K562 (cell line): Measurements from ENCODE around the gene ALDH8A1. TPM values are rescaled to one million over a fixed set of nuclear protein-coding genes. Genes with fewer than 3 reads are reported as not detected.
A peak's percentile ranks its signal among the peaks of the same experiment; 100 is the strongest.

Experiments
- ATAC-seq: fragments of 200-7000 bp; cut with Tn5 transposase; 3 replicates; pipeline ENCODE4 v1.9.1; 2020; ENCODE audit warnings: moderate library complexity
- BruUV-seq: library from RNA; stranded (reverse); fragments of 400-500 nt; replicated peaks from 2 replicates; lab custom pipeline; 2021; lab: Mats Ljungman, UMichigan
- CTCF ChIA-PET: fragments of 300-600 bp; formaldehyde crosslinking; extraction: SDS; loops from one replicate; lab custom pipeline; 2021; ENCODE audit warnings: low intra/inter-chr PET ratio; lab: Yijun Ruan, JAX
- POLR2A ChIA-PET: fragments of 300-600, 350-650 bp; sonication (Branson Sonifier 250); formaldehyde crosslinking; extraction: SDS; loops from one replicate; lab custom pipeline; 2021; ENCODE audit warnings: antibody characterized with exemption, inconsistent platforms; lab: Yijun Ruan, JAX
- DNase-seq, 4 experiments: peaks; one replicate each; pipeline versions ENCODE4 v3.0.0 to v3.0.0-alpha.2; 2011 to 2018; ENCODE audit warnings: low spot score in 3 of 4, mixed read lengths in 3 of 4; ENCODE audit errors: extremely low read depth in 1 of 4
- FAIRE-seq: peaks from 2 replicates; lab custom pipeline; 2011; peaks lifted over from hg19 to GRCh38; lab: Jason Lieb, UNC
- H2AFZ ChIP-seq: 2 replicates; pipeline ENCODE4 v1.6.0; 2011; ENCODE audit warnings: low read depth, low read length, control low read depth, inconsistent platforms
- H3K27ac ChIP-seq: fragments of 200-600 bp; 3 replicates; pipeline ENCODE4 v1.8.0; 2011; ENCODE audit warnings: low read depth, mild to moderate bottlenecking, control low read depth, inconsistent platforms, low read length, moderate library complexity, mixed read lengths; ENCODE audit errors: extremely low read depth
- H3K27me3 ChIP-seq, 2 experiments: fragments of 300-600 bp in 1 of 2; 2 replicates in 1 of 2; 3 replicates in 1 of 2; pipeline versions ENCODE4 v1.6.0 to v1.8.0; 2011; ENCODE audit warnings: inconsistent platforms in 2 of 2, low read length in 2 of 2, mild to moderate bottlenecking in 1 of 2, mixed read lengths in 1 of 2, moderate library complexity in 1 of 2; ENCODE audit not compliant: control insufficient read depth in 2 of 2, insufficient read depth in 2 of 2
- H3K36me3 ChIP-seq: fragments of 300-600 bp; 3 replicates; pipeline ENCODE4 v1.8.0; 2011; ENCODE audit warnings: mild to moderate bottlenecking, low read length, inconsistent platforms; ENCODE audit not compliant: control insufficient read depth, insufficient read depth
- H3K4me1 ChIP-seq, 2 experiments: fragments of 200-600 bp in 1 of 2; replicated peaks in 1 of 2; 2 replicates in 1 of 2; 3 replicates in 1 of 2; pipeline versions ENCODE4 v1.5.1 to v1.8.0; 2011; ENCODE audit warnings: inconsistent platforms in 2 of 2, low read length in 2 of 2, mild to moderate bottlenecking in 1 of 2, mixed read lengths in 1 of 2, moderate library complexity in 1 of 2; ENCODE audit not compliant: control insufficient read depth in 2 of 2, insufficient read depth in 2 of 2
- H3K4me2 ChIP-seq: 2 replicates; pipeline ENCODE4 v1.6.1; 2011; ENCODE audit warnings: low read length, control low read depth, inconsistent platforms, mixed read lengths; ENCODE audit not compliant: insufficient read depth
- H3K4me3 ChIP-seq: fragments of 200-600 bp; sonication (generic), shearing (Covaris generic); 2 replicates; pipeline ENCODE4 v1.5.1; 2016; ENCODE audit warnings: control low read depth, inconsistent platforms
- H3K79me2 ChIP-seq: fragments of 200-600 bp; 3 replicates; pipeline ENCODE4 v1.8.0; 2011; ENCODE audit warnings: low read length, inconsistent platforms; ENCODE audit not compliant: control insufficient read depth, insufficient read depth
- H3K9ac ChIP-seq, 2 experiments: 2 replicates each; pipeline versions ENCODE4 v1.6.0 to v1.6.1; 2011; ENCODE audit warnings: low read depth in 2 of 2, low read length in 2 of 2, control low read depth in 1 of 2, inconsistent platforms in 1 of 2, mild to moderate bottlenecking in 1 of 2, mixed read lengths in 1 of 2; ENCODE audit not compliant: insufficient read depth in 1 of 2
- H3K9me1 ChIP-seq: one replicate; pipeline ENCODE4 v1.6.0; 2011; ENCODE audit warnings: inconsistent platforms, mild to moderate bottlenecking, low read length, moderate library complexity; ENCODE audit not compliant: control insufficient read depth, insufficient read depth
- H3K9me3 ChIP-seq: replicated peaks from 2 replicates; pipeline ENCODE4 v1.5.1; 2011; ENCODE audit warnings: low read depth, low read length, inconsistent platforms; ENCODE audit not compliant: control insufficient read depth, insufficient read depth
- H4K20me1 ChIP-seq: replicated peaks from 2 replicates; pipeline ENCODE4 v1.6.1; 2011; ENCODE audit warnings: low read length, inconsistent platforms, mixed read lengths; ENCODE audit not compliant: control insufficient read depth, insufficient read depth
- BHLHE40 ChIP-seq: IDR thresholded peaks from 2 replicates; pipeline ENCODE4 v1.6.1; 2011; ENCODE audit warnings: low read length, improper control_type of control experiment
- C11orf30 ChIP-seq: fragments of 450-650 bp; IDR thresholded peaks from 2 replicates; pipeline ENCODE4 v1.6.1; 2016; ENCODE audit warnings: low read depth, mild to moderate bottlenecking
- GTF2A2 ChIP-seq: IDR thresholded peaks from 2 replicates; pipeline ENCODE4 v1.6.1; 2016; ENCODE audit warnings: mild to moderate bottlenecking, missing genetic modification characterization, missing compliant biosample characterization
- HDAC1 ChIP-seq, 2 experiments: fragments of 450-650 bp; IDR thresholded peaks; 2 replicates each; pipeline ENCODE4 v1.6.1; 2016 to 2017; ENCODE audit warnings: inconsistent platforms in 1 of 2, mild to moderate bottlenecking in 1 of 2, moderate library complexity in 1 of 2
- JUND ChIP-seq, 2 experiments: IDR thresholded peaks; 2 replicates in 1 of 2; 3 replicates in 1 of 2; pipeline ENCODE4 v1.6.1; 2011; ENCODE audit warnings: borderline replicate concordance in 2 of 2, low read depth in 2 of 2, low read length in 2 of 2, improper control_type of control experiment in 1 of 2, missing biosample characterization in 1 of 2, missing genetic modification characterization in 1 of 2, missing genetic modification reagents in 1 of 2
- MYNN ChIP-seq, 2 experiments: sonication (generic); formaldehyde crosslinking in 1 of 2; IDR thresholded peaks; 2 replicates each; pipeline versions ENCODE4 v1.5.0 to v1.6.1; 2016 to 2020; ENCODE audit warnings: antibody characterized with exemption in 1 of 2, missing genetic modification reagents in 1 of 2
- NCOA2 ChIP-seq, 2 experiments: fragments of 450-650 bp; IDR thresholded peaks; 2 replicates each; pipeline ENCODE4 v1.6.1; 2018; ENCODE audit warnings: mild to moderate bottlenecking in 2 of 2, moderate library complexity in 1 of 2; ENCODE audit not compliant: partially characterized antibody in 2 of 2
- RCOR1 ChIP-seq, 2 experiments: IDR thresholded peaks; 2 replicates each; pipeline ENCODE4 v1.6.1; 2012; ENCODE audit warnings: low read depth in 2 of 2, low read length in 2 of 2, borderline replicate concordance in 1 of 2, improper control_type of control experiment in 1 of 2
- SIRT6 ChIP-seq: IDR thresholded peaks from one replicate; pipeline ENCODE4 v1.6.1; 2012; ENCODE audit warnings: low read depth, mild to moderate bottlenecking, control low read depth, inconsistent platforms, low read length, moderate library complexity
- SPI1 ChIP-seq: IDR thresholded peaks from 2 replicates; pipeline ENCODE4 v1.6.1; 2011; ENCODE audit warnings: low read depth, low read length, control low read depth, borderline replicate concordance
- STAG1 ChIP-seq: sonication (generic); formaldehyde crosslinking; IDR thresholded peaks from 2 replicates; pipeline ENCODE4 v1.5.0; 2020; ENCODE audit warnings: missing genetic modification reagents, borderline replicate concordance
- ZNF778 ChIP-seq: fragments of 450-650 bp; formaldehyde crosslinking; IDR thresholded peaks from 2 replicates; pipeline ENCODE4 v1.4.0; 2020; ENCODE audit warnings: mild to moderate bottlenecking, moderate library complexity
- WGBS: fragments of 100-300 bp; shearing (Covaris generic); methylation state at CpG from one replicate; pipeline ENCODE4 v1.1.6; 2016; ENCODE audit warnings: low coverage, mixed read lengths; ENCODE audit not compliant: insufficient coverage; ENCODE audit errors: missing lambda C conversion rate; 5-methylcytosine and 5-hydroxymethylcytosine counted together
- in situ Hi-C: fragments of 300-500 bp; cut with MboI; formaldehyde crosslinking; loops from 4 replicates; pipeline ENCODE4 v1.15.0; 2018; ENCODE audit warnings: inconsistent platforms, mixed read lengths
- intact Hi-C: fragments of 100-400 bp; cut with micrococcal nuclease; formaldehyde crosslinking; loops from 2 replicates; pipeline ENCODE4 v1.14.2; 2022
- polyA plus RNA-seq, 8 experiments: library from polyadenylated mRNA; depleted of rRNA in 4 of 8; stranded (reverse) in 5 of 8; unstranded in 3 of 8; fragments of >200 nt; fragmentation: Nextera tagmentation in 2 of 8; fragmentation: Illumina TruSeq in 1 of 8; extraction: Ambion mirVana in 2 of 8; extraction: Trizol in 1 of 8; gene quantifications; 2 replicates each; pipeline versions ENCODE4 v1.2.1 to v1.2.3, GENCODE V29; 2011 to 2014; ENCODE audit warnings: inconsistent platforms in 1 of 8, missing spikeins in 1 of 8
- total RNA-seq, 7 experiments: library from RNA; depleted of rRNA in 6 of 7; stranded (reverse); fragments of >200 nt in 6 of 7; fragmentation: Illumina TruSeq in 2 of 7; extraction: Trizol in 2 of 7; gene quantifications; 2 replicates each; pipeline versions ENCODE4 v1.2.1 to v1.2.3, GENCODE V29; 2011 to 2021; ENCODE audit warnings: low replicate concordance in 1 of 7
- TF ChIP-seq, protein P1 (sequence below), 2 experiments: fragments of 450-650 bp; conservative IDR thresholded peaks; 2 replicates each; pipeline ENCODE4 v1.6.1; 2017; ENCODE audit warnings: mild to moderate bottlenecking in 2 of 2, moderate library complexity in 2 of 2
- TF ChIP-seq, protein P2 (sequence below), 2 experiments: fragments of 150-350 bp in 1 of 2; IDR thresholded peaks; 2 replicates each; pipeline ENCODE4 v1.6.1; 2012 to 2016; ENCODE audit warnings: low read depth in 2 of 2, low read length in 2 of 2, mild to moderate bottlenecking in 1 of 2, moderate library complexity in 1 of 2

The ALDH8A1 gene
- total and polyA plus RNA-seq, 9 of the 15 experiments (the other 6 are each of a cell fraction or from before 2014, with no cell fraction given) = 0.03 to 0.18 (median 0.04) TPM; not detected in 2

DNA sequence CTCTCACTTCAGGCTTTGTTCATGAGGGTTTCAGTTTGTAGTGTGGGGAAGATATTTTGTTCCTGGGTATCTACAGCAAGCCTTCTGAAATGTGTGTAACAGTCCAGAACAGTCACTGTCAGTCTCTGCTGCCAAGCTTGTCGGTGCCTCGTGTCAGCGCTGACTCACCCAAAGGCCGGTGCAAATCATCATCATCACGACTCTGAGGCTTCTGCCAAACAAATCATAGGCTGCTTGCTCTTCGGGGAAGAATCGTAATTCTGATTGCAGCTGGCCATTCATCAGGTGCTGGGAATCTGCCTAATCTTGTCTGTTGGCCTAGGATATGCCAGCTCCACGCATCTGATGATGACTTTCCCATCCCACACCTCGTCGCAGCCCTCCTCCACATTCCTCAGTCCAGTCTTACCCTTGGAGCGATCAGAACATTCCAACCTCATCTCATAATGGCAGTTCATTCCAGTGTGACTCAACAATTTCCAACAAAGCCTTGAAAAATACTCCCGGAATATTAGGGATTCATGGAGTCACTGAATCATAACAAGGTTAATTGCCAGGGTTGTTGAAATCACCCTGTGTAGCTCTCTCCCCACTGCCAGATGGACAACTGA lies 40.9 kb downstream of the ALDH8A1 start:
- peak in 2 of 4 experiments; percentile 27 to 51 for DNase-seq
- Histone ChIP-seq H2AFZ (peak overlapping the region; percentile 54; the same call in 1 of the 2 replicates), H3K4me3 (no peak overlapping the region), H3K79me2 (no peaks in the 10 kb centered on the region), H3K4me2 (no peak overlapping the region), H3K27me3 (peaks cover 0 to 19% of the 10 kb centered on the region in 2 experiments; a peak in 2 of 5 replicates), H3K9me1 (no peaks in the 10 kb centered on the region), H3K36me3 (no peaks in the 10 kb centered on the region), H3K9me3 (no peaks in the 10 kb centered on the region), H3K27ac (no peak overlapping the region), H3K9ac (no peak overlapping the region), H3K4me1 (no peaks in the 10 kb centered on the region; a peak in 1 of 5 replicates), H4K20me1 (no peaks in the 10 kb centered on the region)
- ChIA-PET CTCF (no interaction called here), POLR2A (interaction anchor here (0.6 to 1.6 kb wide), 5 partner anchors 9 to 123 kb away, joined by 3 to 7 read pairs (median 3); no protein-coding TSS in a partner anchor)
- in situ Hi-C loops (no loop called here), intact Hi-C loops (no loop called here)
- peak; percentile 40 for FAIRE-seq
- peak; percentile 90 for ATAC-seq
- BruUV-seq = no TSS peak
- WGBS = 2% methylated on average over 12 of the region's 12 CpGs
- peak; percentile 55; the same call in 1 of the 2 replicates for TF ChIP-seq C11orf30
- no peak for TF ChIP-seq GTF2A2 (tag)
- TF ChIP-seq JUND (IDR thresholded peaks at IDR 0.05; ENCODE audit: borderline replicate concordance, low read depth, low read length) = peak; percentile 82
- peak; percentile 86; the same call in 2 of the 3 replicates for TF ChIP-seq JUND (tag; IDR thresholded peaks at IDR 0.05; ENCODE audit: borderline replicate concordance, low read depth, low read length)
- peak; percentile 47 for TF ChIP-seq BHLHE40
- no peak for TF ChIP-seq ZNF778 (CRISPR knock-in tag)
- no peak for TF ChIP-seq SIRT6
- TF ChIP-seq, protein P1, sequence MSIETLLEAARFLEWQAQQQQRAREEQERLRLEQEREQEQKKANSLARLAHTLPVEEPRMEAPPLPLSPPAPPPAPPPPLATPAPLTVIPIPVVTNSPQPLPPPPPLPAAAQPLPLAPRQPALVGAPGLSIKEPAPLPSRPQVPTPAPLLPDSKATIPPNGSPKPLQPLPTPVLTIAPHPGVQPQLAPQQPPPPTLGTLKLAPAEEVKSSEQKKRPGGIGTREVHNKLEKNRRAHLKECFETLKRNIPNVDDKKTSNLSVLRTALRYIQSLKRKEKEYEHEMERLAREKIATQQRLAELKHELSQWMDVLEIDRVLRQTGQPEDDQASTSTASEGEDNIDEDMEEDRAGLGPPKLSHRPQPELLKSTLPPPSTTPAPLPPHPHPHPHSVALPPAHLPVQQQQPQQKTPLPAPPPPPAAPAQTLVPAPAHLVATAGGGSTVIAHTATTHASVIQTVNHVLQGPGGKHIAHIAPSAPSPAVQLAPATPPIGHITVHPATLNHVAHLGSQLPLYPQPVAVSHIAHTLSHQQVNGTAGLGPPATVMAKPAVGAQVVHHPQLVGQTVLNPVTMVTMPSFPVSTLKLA (conservative IDR thresholded peaks at IDR 0.05) = 0 out of 4 replicates have a peak, but pooled peaks of 1 of the 2 experiments have one; percentile 29
- TF ChIP-seq, protein P2, sequence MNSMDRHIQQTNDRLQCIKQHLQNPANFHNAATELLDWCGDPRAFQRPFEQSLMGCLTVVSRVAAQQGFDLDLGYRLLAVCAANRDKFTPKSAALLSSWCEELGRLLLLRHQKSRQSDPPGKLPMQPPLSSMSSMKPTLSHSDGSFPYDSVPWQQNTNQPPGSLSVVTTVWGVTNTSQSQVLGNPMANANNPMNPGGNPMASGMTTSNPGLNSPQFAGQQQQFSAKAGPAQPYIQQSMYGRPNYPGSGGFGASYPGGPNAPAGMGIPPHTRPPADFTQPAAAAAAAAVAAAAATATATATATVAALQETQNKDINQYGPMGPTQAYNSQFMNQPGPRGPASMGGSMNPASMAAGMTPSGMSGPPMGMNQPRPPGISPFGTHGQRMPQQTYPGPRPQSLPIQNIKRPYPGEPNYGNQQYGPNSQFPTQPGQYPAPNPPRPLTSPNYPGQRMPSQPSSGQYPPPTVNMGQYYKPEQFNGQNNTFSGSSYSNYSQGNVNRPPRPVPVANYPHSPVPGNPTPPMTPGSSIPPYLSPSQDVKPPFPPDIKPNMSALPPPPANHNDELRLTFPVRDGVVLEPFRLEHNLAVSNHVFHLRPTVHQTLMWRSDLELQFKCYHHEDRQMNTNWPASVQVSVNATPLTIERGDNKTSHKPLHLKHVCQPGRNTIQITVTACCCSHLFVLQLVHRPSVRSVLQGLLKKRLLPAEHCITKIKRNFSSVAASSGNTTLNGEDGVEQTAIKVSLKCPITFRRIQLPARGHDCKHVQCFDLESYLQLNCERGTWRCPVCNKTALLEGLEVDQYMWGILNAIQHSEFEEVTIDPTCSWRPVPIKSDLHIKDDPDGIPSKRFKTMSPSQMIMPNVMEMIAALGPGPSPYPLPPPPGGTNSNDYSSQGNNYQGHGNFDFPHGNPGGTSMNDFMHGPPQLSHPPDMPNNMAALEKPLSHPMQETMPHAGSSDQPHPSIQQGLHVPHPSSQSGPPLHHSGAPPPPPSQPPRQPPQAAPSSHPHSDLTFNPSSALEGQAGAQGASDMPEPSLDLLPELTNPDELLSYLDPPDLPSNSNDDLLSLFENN (IDR thresholded peaks at IDR 0.05; ENCODE audit: low read depth in 2 of 2, low read length in 2 of 2) = no peak
- TF ChIP-seq STAG1 (CRISPR knock-in tag) = no peak
- no peak for TF ChIP-seq MYNN (IDR thresholded peaks at IDR 0.05)
- TF ChIP-seq MYNN (CRISPR knock-in tag; IDR thresholded peaks at IDR 0.05) = no peak
- TF ChIP-seq NCOA2 (IDR thresholded peaks at IDR 0.05; ENCODE audit: partially characterized antibody in 2 of 2) = peak in 1 of 2 experiments; percentile 34
- peak in 1 of 2 experiments; percentile 75; a peak in 2 of 4 replicates for TF ChIP-seq RCOR1 (IDR thresholded peaks at IDR 0.05; ENCODE audit: borderline replicate concordance in 1 of 2, low read depth in 2 of 2, low read length in 2 of 2)
- peak in 1 of 2 experiments; percentile 52; a peak in 1 of 4 replicates for TF ChIP-seq HDAC1 (IDR thresholded peaks at IDR 0.05)
- no peak for TF ChIP-seq SPI1
